Stimulated activated CD8-positive, alpha-beta memory T cell treated with anti-CD3 and anti-CD28 coated beads, Interleukin-4, amount 100 ng/mL, for 1 hour (primary cell): ENCODE data around the gene KCTD13.
"Not testable (repeated sequence)": the region's sequence is repeated elsewhere in the genome, so short reads cannot be mapped to it uniquely, and the experiment has no call there.

ENCODE experiments used
- DNase-seq, 2 donors: peaks; one replicate each; pipeline ENCODE4 v3.0.0-alpha.2; 2020; ENCODE audit warnings: low read depth in 2 of 2, low spot score in 1 of 2

KCTD13 gene

GRCh38 chr16:29947897-29948296, 21.9 kb upstream of the KCTD13 start:
- no peak for DNase-seq

GRCh38 chr16:29943846-29944799, 18.1 kb upstream of the KCTD13 start:
- no peak for DNase-seq

GRCh38 chr16:29940656-29941055, 14.6 kb upstream of the KCTD13 start:
- DNase-seq, result no peak

GRCh38 chr16:29931750-29932149, 5.7 kb upstream of the KCTD13 start:
- not testable (repeated sequence) for DNase-seq

GRCh38 chr16:29927070-29927905, 1.3 kb upstream of the KCTD13 start:
- DNase-seq, result no peak

- DNase-seq, result no peak
These were observed 656 bp upstream of the KCTD13 start for GRCh38 chr16:29926711-29927052.

- no peak for DNase-seq
These were observed 795 bp downstream of the KCTD13 start for GRCh38 chr16:29925105-29925756.

- DNase-seq, result no peak
These were observed 3.0 kb downstream of the KCTD13 start for GRCh38 chr16:29922986-29923501.

- DNase-seq, result no peak
These were observed 3.7 kb downstream of the KCTD13 start for GRCh38 chr16:29922326-29922725.

GRCh38 chr16:29921034-29921385, 5.0 kb downstream of the KCTD13 start:
- no peak for DNase-seq

- no peak for DNase-seq
These were observed 5.6 kb downstream of the KCTD13 start for GRCh38 chr16:29920288-29921033.

- DNase-seq, result no peak
These were observed 9.0 kb downstream of the KCTD13 start for GRCh38 chr16:29916979-29917378.

- no peak for DNase-seq
These were observed 10.3 kb downstream of the KCTD13 start for GRCh38 chr16:29915590-29916247.

- DNase-seq, result no peak
These were observed 12.5 kb downstream of the KCTD13 start for GRCh38 chr16:29913514-29913913.

GRCh38 chr16:29912087-29912486, 13.9 kb downstream of the KCTD13 start:
- DNase-seq, result no peak

- no peak for DNase-seq
These were observed 14.4 kb downstream of the KCTD13 start for GRCh38 chr16:29911676-29912010.

- DNase-seq, result no peak
These were observed 15.0 kb downstream of the KCTD13 start for GRCh38 chr16:29910819-29911675.

GRCh38 chr16:29909851-29910250, 16.2 kb downstream of the KCTD13 start:
- DNase-seq, result not testable (repeated sequence)

- DNase-seq, result no peak
These were observed 16.6 kb downstream of the KCTD13 start for GRCh38 chr16:29909391-29909790.
